Medulla oblongata (tissue), 1 donor: Measurements from ENCODE around the gene EIF4H.
"Not testable (repeated sequence)": the region's sequence is repeated elsewhere in the genome, so short reads cannot be mapped to it uniquely, and the experiment has no call there.

Source experiments
- DNase-seq: peaks from one replicate; pipeline ENCODE4 v3.0.0-alpha.2; 2015; ENCODE audit errors: extremely low spot score

Gene EIF4H

GRCh38 chr7:74224907-74225306 is 50.8 kb downstream of the EIF4H start:
- not testable (repeated sequence) for DNase-seq

GRCh38 chr7:74225400-74225799 is 51.2 kb downstream of the EIF4H start:
- no peak for DNase-seq

GRCh38 chr7:74226633-74227032 is 52.5 kb downstream of the EIF4H start:
- peak; percentile 72 for DNase-seq

- DNase-seq: no peak
Measured at GRCh38 chr7:74228951-74229900, 55.1 kb downstream of the EIF4H start.

GRCh38 chr7:74230446-74231231 is 56.5 kb downstream of the EIF4H start:
- peak; percentile 38 for DNase-seq

- DNase-seq: peak; percentile 39
Measured at GRCh38 chr7:74231232-74231590, 57.1 kb downstream of the EIF4H start.

GRCh38 chr7:74233655-74234285 is 59.6 kb downstream of the EIF4H start:
- DNase-seq: no peak

GRCh38 chr7:74235518-74236268 is 61.5 kb downstream of the EIF4H start:
- no peak for DNase-seq

- no peak for DNase-seq
Measured at GRCh38 chr7:74236284-74236683, 62.1 kb downstream of the EIF4H start.

GRCh38 chr7:74240482-74240881 is 66.3 kb downstream of the EIF4H start:
- no peak for DNase-seq

- no peak for DNase-seq
Measured at GRCh38 chr7:74242122-74242443, 67.9 kb downstream of the EIF4H start.

- DNase-seq: no peak
Measured at GRCh38 chr7:74246497-74246896, 72.3 kb downstream of the EIF4H start.
